Nephron progenitor cell (in vitro differentiated cells): ENCODE measurements around the gene NAV1.

ENCODE experiments used
- DNase-seq: peaks from one replicate; pipeline ENCODE4 v3.0.0; 2021
- H3K27ac Mint-ChIP-seq: 2 replicates; pipeline ENCODE4 v1.8.0; 2021; ENCODE audit warnings: mild to moderate bottlenecking, moderate library complexity, mixed read lengths
- H3K27me3 Mint-ChIP-seq: 2 replicates; pipeline ENCODE4 v1.8.0; 2021; ENCODE audit warnings: mild to moderate bottlenecking, low read depth, mixed read lengths; ENCODE audit not compliant: poor library complexity
- H3K36me3 Mint-ChIP-seq: 2 replicates; pipeline ENCODE4 v1.8.0; 2021; ENCODE audit warnings: low read depth, mixed read lengths
- H3K4me1 Mint-ChIP-seq: 2 replicates; pipeline ENCODE4 v1.8.0; 2021; ENCODE audit warnings: mixed read lengths
- H3K4me3 Mint-ChIP-seq: 2 replicates; pipeline ENCODE4 v1.8.0; 2021; ENCODE audit warnings: mild to moderate bottlenecking, moderate library complexity, mixed read lengths
- H3K9me3 Mint-ChIP-seq: 2 replicates; pipeline ENCODE4 v1.8.0; 2021; ENCODE audit warnings: mild to moderate bottlenecking, moderate library complexity, mixed read lengths
- CTCF ChIP-seq: fragments of 200-600 bp; sonication (generic); IDR thresholded peaks from 2 replicates; pipeline ENCODE4 v1.5.0; 2021; ENCODE audit warnings: antibody characterized with exemption

Gene NAV1

DNA sequence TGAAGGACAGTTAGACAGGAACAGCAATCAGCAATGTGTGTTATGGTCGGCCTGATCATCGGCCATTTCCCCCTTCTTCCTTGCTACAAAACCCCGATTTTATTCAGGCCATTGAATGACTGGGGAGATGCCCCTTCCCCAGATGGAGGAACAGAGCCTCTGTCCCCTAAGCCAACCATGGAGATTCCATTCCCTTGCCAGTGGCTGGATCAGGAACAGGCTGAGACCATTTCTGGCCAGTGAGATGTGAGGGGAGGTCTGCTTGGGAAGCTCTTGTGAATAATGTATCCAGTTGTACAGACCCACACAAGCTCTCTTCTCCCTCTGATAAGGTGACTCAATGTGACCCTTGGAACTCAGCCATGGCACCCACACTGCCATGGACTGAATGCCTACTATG is 39.7 kb upstream of the NAV1 start:
- H3K9me3 Mint-ChIP-seq = peaks cover under 1% of the 10 kb centered on the region
- no peak for TF ChIP-seq CTCF
- DNase-seq = no peak
- peaks cover 9% of the 10 kb centered on the region for H3K27me3 Mint-ChIP-seq
- no peak overlapping the region for H3K4me3 Mint-ChIP-seq
- no peaks in the 10 kb centered on the region for H3K36me3 Mint-ChIP-seq
- H3K4me1 Mint-ChIP-seq = peaks cover 89% of the 10 kb centered on the region
- no peak overlapping the region for H3K27ac Mint-ChIP-seq

- Mint-ChIP-seq H3K4me3 (peak overlapping the region; percentile 34), H3K27me3 (peaks cover 8% of the 10 kb centered on the region), H3K4me1 (peaks cover 86% of the 10 kb centered on the region), H3K36me3 (no peaks in the 10 kb centered on the region), H3K27ac (peak overlapping the region; percentile 98), H3K9me3 (no peaks in the 10 kb centered on the region)
- DNase-seq = no peak
- TF ChIP-seq CTCF = no peak
These were observed 38.9 kb upstream of the NAV1 start for GRCh38 chr1:201499795-201500669.

DNA sequence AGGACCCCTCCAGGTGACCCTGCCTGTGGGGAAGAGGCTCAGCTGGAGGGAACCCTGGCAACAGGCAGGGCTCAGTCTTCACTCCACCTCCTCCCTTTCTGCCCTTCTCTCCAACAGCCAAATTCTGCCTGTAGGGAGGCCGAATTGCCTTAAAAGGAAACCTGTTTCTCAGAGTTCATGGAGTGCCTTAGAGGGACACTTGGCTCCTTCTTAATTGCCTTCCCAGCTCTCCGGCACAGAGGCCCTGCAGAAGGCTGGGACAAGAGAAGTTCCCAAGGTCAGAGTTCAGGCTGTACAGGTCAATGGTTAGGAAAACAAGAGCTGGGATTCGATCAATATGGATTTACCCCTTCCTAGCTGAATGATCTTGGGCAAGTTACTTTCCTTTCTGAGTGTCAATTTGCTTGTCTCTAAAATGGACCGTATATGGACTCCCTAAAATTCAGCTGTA is 38.2 kb upstream of the NAV1 start:
- Mint-ChIP-seq H3K9me3 (no peaks in the 10 kb centered on the region), H3K27me3 (peaks cover 8% of the 10 kb centered on the region), H3K36me3 (no peaks in the 10 kb centered on the region), H3K4me1 (peaks cover 87% of the 10 kb centered on the region), H3K4me3 (peak overlapping the region; percentile 34), H3K27ac (peak overlapping the region; percentile 98)
- no peak for TF ChIP-seq CTCF
- no peak for DNase-seq

- Mint-ChIP-seq H3K9me3 (no peaks in the 10 kb centered on the region), H3K4me3 (peak overlapping the region; percentile 8), H3K27me3 (peaks cover 8% of the 10 kb centered on the region), H3K4me1 (peaks cover 87% of the 10 kb centered on the region), H3K27ac (peak overlapping the region; percentile 98), H3K36me3 (no peaks in the 10 kb centered on the region)
- no peak for TF ChIP-seq CTCF
- DNase-seq = no peak
These were observed 37.8 kb upstream of the NAV1 start for GRCh38 chr1:201501144-201501543.

DNA sequence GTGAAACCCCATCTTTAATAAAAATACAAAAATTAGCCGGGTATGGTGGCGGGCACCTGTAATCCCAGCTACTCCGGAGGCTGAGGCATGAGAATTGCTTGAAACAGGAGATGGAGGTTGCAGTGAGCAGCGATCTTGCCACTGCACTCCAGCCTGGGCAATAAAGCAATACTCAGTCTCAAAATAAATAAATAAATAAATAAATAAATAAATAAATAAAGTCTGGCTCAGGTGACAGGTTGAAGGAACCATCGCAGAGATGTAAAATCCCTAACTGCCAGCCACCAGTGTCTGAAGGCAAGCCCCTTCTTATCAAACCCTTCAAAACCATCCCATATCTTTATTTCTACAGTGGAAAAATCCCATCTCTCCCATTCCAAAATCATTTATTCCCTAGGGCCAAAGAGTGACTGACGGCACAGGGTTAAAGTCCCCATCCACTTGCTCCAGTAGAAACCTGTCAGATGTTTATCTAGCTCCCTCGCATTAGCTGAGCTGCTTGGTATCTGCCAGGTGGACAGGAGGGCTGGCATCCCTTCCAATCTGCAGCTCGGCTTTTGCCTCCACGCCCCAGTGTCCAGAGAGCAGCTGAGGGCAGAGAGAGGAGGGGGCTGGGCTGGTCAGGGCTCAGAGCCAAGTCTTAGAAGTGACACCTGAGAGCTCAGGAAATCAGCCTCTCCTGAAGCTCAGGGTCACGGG is 37.0 kb upstream of the NAV1 start:
- H3K27me3 Mint-ChIP-seq = peaks cover 11% of the 10 kb centered on the region
- peak; percentile 45 for DNase-seq
- no peaks in the 10 kb centered on the region for H3K9me3 Mint-ChIP-seq
- H3K4me3 Mint-ChIP-seq = peak overlapping the region; percentile 0
- H3K4me1 Mint-ChIP-seq = peaks cover 84% of the 10 kb centered on the region
- TF ChIP-seq CTCF = no peak
- H3K36me3 Mint-ChIP-seq = no peaks in the 10 kb centered on the region
- H3K27ac Mint-ChIP-seq = peak overlapping the region; percentile 24
